ENCODE measurements around the gene NCR3LG1. TPM values are rescaled to one million over a fixed set of nuclear protein-coding genes. Genes with fewer than 3 reads are reported as not detected.
A peak's percentile ranks its signal among the peaks of the same experiment; 100 is the strongest.

The NCR3LG1 gene
- total RNA-seq, 1 experiment from 2014 or later, result 14.8 TPM

GRCh38 chr11:17384002-17384511, 32.5 kb downstream of the NCR3LG1 start:
- peak; percentile 77 to 82 for DNase-seq
- no peaks in the 10 kb centered on the region; the same call in 1 of the 2 replicates for H3K27me3 ChIP-seq (replicated peaks; ENCODE audit: control insufficient read depth, insufficient read depth, low read length)
- Mint-ChIP-seq H3K27ac (ENCODE audit: unreplicated experiment) (no peak overlapping the region), H3K36me3 (ENCODE audit: insufficient read depth, unreplicated experiment) (peaks cover 17% of the 10 kb centered on the region), H3K4me3 (ENCODE audit: unreplicated experiment) (no peak overlapping the region), H3K27me3 (ENCODE audit: insufficient read depth, unreplicated experiment) (no peaks in the 10 kb centered on the region), H3K4me1 (ENCODE audit: low read depth, unreplicated experiment) (no peaks in the 10 kb centered on the region), H3K9me3 (ENCODE audit: unreplicated experiment) (no peaks in the 10 kb centered on the region)
- H3K36me3 ChIP-seq (ENCODE audit: control insufficient read depth, insufficient read depth, low read length), result no peaks in the 10 kb centered on the region
- POLR2A ChIA-PET, result interaction anchor here (0.6 kb wide), 1 partner anchor 10 kb away, joined by 19 read pairs; no protein-coding TSS in a partner anchor
- intact Hi-C loops (cut with micrococcal nuclease; ENCODE audit: unreplicated experiment), result loop anchor here (1.0 kb wide), 5 partner anchors 31 to 164 kb away; no protein-coding TSS in a partner anchor
- no peaks in the 10 kb centered on the region for H3K9me3 ChIP-seq
- BruUV-seq (replicated peaks), result no TSS peak
- CTCF ChIA-PET, result interaction anchor here (0.5 to 3.0 kb wide), 29 partner anchors 10 to 1898 kb away, joined by 3 to 26 read pairs (median 3); partner anchors contain the start of gene USH1C
- H3K4me1 ChIP-seq, result no peaks in the 10 kb centered on the region
- H3K4me3 ChIP-seq (ENCODE audit: low read depth, low read length), result no peak overlapping the region
- peak; percentile 89 to 93 for TF ChIP-seq CTCF (IDR thresholded peaks at IDR 0.05; ENCODE audit: insufficient read depth in 1 of 2, low read depth in 1 of 2, low read length in 1 of 2, severe bottlenecking in 1 of 2, unreplicated experiment in 1 of 2)

GRCh38 chr11:17385492-17385891, 33.9 kb downstream of the NCR3LG1 start:
- Histone ChIP-seq H3K4me1 (peaks cover 3% of the 10 kb centered on the region; the same call in 1 of the 2 replicates), H3K9me3 (no peaks in the 10 kb centered on the region), H3K4me3 (ENCODE audit: low read depth, low read length) (no peak overlapping the region), H3K27me3 (replicated peaks; ENCODE audit: control insufficient read depth, insufficient read depth, low read length) (no peaks in the 10 kb centered on the region; the same call in 1 of the 2 replicates), H3K36me3 (ENCODE audit: control insufficient read depth, insufficient read depth, low read length) (no peaks in the 10 kb centered on the region)
- Mint-ChIP-seq H3K27ac (ENCODE audit: unreplicated experiment) (no peak overlapping the region), H3K36me3 (ENCODE audit: insufficient read depth, unreplicated experiment) (peaks cover 17% of the 10 kb centered on the region), H3K9me3 (ENCODE audit: unreplicated experiment) (no peaks in the 10 kb centered on the region), H3K4me1 (ENCODE audit: low read depth, unreplicated experiment) (no peaks in the 10 kb centered on the region), H3K4me3 (ENCODE audit: unreplicated experiment) (no peak overlapping the region), H3K27me3 (ENCODE audit: insufficient read depth, unreplicated experiment) (no peaks in the 10 kb centered on the region)
- ChIA-PET CTCF (interaction anchor here (3.0 kb wide), 1 partner anchor 88 kb away, joined by 26 read pairs; no protein-coding TSS in a partner anchor), POLR2A (no interaction called here)
- intact Hi-C loops (cut with micrococcal nuclease; ENCODE audit: unreplicated experiment), result no loop called here
- TF ChIP-seq CTCF (IDR thresholded peaks at IDR 0.05; ENCODE audit: insufficient read depth in 1 of 2, low read depth in 1 of 2, low read length in 1 of 2, severe bottlenecking in 1 of 2, unreplicated experiment in 1 of 2), result no peak
- no peak for DNase-seq
- no TSS peak for BruUV-seq (replicated peaks)

- Mint-ChIP-seq H3K27ac (ENCODE audit: unreplicated experiment) (no peak overlapping the region), H3K9me3 (ENCODE audit: unreplicated experiment) (no peaks in the 10 kb centered on the region), H3K36me3 (ENCODE audit: insufficient read depth, unreplicated experiment) (peaks cover 19% of the 10 kb centered on the region), H3K4me3 (ENCODE audit: unreplicated experiment) (no peak overlapping the region), H3K4me1 (ENCODE audit: low read depth, unreplicated experiment) (no peaks in the 10 kb centered on the region), H3K27me3 (ENCODE audit: insufficient read depth, unreplicated experiment) (no peaks in the 10 kb centered on the region)
- no peaks in the 10 kb centered on the region; the same call in 1 of the 2 replicates for H3K27me3 ChIP-seq (replicated peaks; ENCODE audit: control insufficient read depth, insufficient read depth, low read length)
- no peaks in the 10 kb centered on the region for H3K9me3 ChIP-seq
- no peak for TF ChIP-seq CTCF (IDR thresholded peaks at IDR 0.05; ENCODE audit: insufficient read depth in 1 of 2, low read depth in 1 of 2, low read length in 1 of 2, severe bottlenecking in 1 of 2, unreplicated experiment in 1 of 2)
- BruUV-seq (replicated peaks), result no TSS peak
- DNase-seq, result no peak
- no peak overlapping the region for H3K4me3 ChIP-seq (ENCODE audit: low read depth, low read length)
- POLR2A ChIA-PET, result no interaction called here
- peaks cover 3% of the 10 kb centered on the region; the same call in 1 of the 2 replicates for H3K4me1 ChIP-seq
- intact Hi-C loops (cut with micrococcal nuclease; ENCODE audit: unreplicated experiment), result loop anchor here (1.0 kb wide), 1 partner anchor 142 kb away; no protein-coding TSS in a partner anchor
- H3K36me3 ChIP-seq (ENCODE audit: control insufficient read depth, insufficient read depth, low read length), result no peaks in the 10 kb centered on the region
- CTCF ChIA-PET, result interaction anchor here (1.0 to 3.0 kb wide), 7 partner anchors 11 to 156 kb away, joined by 3 to 26 read pairs (median 4); no protein-coding TSS in a partner anchor
These were observed 34.3 kb downstream of the NCR3LG1 start for GRCh38 chr11:17385926-17386325.

Data from Caco-2 (cell line).